SIG-M5 treated with dmso at 0.1 percent for 504 hours (cell line): Measurements from ENCODE around the gene SDS.

Experiments used
- DNase-seq: peaks from one replicate; lab custom pipeline; 2025; ENCODE audit not compliant: unreplicated experiment; lab: John Stamatoyannopoulos, UW

The SDS gene, protein sequence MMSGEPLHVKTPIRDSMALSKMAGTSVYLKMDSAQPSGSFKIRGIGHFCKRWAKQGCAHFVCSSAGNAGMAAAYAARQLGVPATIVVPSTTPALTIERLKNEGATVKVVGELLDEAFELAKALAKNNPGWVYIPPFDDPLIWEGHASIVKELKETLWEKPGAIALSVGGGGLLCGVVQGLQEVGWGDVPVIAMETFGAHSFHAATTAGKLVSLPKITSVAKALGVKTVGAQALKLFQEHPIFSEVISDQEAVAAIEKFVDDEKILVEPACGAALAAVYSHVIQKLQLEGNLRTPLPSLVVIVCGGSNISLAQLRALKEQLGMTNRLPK

DNA sequence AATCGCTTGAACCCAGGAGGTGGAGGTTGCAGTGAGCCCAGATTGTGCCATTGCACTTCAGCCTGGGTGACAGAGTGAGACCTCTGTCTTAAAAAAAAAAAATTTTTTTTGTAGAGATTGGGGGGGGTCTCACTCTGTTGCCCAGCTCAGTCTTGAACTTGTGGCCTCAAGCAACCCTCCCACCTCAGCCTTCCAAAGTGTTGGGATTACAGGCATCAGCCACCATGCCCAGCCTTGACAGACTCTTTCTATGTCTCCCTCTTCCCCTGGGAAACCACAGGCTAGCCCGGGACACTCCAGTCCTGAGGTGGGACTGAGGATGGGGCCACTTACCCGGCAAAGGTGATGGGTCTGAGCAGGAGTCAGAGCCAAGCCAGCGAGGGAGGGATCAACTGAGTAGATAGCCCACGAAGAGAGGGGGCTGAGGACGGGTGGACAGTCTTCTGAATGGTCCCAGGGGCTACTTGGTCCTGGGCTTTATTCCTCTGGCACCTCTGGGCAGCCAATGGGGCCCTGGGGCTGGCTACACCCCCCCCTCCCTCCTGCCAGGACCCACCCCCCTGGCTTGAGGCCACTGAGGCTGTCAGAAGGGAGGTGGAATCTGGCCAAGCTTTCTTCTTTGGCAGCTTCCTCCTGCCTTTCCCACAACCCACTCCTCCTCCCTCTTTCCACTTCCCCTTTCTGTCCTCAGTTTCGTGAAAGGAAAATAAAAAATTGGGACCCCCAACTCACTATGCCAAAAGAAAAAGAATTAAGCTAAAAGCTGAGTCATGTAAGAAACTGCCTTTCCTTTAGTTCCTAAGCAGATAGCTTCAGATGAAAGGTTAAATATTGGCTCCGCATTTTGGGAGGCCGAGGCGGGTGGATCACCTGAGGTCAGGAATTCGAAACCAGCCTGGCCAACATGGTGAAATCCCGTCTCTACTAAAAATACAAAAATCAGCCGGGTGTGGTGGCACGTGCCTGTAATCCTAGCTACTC is at the start of gene SDS:
Gene SDS, minus strand, starts transcription at position 453 of the 981 bp plus-strand sequence. CDS start 4,179 bp downstream, outside the sequence.
- peak; percentile 54 for DNase-seq

DNA sequence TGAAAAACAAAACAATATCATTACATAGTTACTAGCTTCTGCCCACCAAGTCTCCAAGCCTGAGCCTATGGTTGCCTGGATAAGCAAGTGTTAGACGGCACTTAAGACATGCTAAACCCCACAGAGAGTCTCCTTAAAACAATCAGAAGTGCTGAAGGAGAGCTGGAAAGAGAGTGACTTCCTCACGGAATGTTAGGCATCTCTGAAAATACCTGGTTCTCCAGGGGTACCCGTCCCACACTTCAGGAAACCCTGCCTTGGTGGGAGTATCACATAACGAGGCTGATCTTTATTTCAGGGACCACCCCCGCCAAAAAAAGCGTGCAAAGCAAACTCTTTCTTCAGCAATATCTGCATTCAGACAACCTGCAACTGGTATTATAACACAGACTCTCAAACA is 49.6 kb upstream of the SDS start:
- DNase-seq: no peak

DNA sequence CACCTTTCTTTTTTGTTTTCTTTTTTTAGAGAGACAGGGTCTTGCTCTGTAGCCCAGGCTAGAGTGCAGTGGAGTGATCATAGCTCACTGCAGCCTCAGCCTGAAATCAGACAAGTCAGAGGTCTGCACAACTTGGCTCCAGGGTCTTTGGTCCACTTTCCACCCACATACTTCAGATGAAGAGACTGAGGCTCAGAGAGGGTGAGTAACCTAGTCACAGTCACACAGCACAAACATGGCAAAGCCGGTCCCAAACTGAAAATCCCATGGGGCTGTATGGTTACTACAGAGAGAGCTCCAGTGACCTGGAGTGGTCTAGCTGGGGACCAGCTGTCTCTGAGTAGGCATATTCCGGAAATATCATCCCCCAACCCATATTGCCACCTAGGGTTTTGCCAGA is 48.8 kb upstream of the SDS start:
- DNase-seq: no peak

DNA sequence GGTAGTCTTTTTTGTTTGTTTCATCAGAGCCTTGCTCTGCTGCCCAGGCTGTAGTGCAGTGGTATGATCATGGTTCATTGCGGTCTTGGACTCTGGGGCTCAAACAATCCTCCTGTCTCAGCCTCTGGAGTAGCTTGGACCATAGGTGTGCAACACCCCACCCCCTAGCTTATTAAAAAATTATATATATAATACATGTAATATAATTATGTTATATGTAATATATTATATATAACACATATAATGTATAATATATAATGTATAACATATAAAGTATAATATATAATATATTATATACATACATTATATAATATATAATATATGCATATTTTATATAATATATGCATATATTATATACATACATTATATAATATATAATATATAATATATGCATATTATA is 46.2 kb upstream of the SDS start:
- no peak for DNase-seq

DNA sequence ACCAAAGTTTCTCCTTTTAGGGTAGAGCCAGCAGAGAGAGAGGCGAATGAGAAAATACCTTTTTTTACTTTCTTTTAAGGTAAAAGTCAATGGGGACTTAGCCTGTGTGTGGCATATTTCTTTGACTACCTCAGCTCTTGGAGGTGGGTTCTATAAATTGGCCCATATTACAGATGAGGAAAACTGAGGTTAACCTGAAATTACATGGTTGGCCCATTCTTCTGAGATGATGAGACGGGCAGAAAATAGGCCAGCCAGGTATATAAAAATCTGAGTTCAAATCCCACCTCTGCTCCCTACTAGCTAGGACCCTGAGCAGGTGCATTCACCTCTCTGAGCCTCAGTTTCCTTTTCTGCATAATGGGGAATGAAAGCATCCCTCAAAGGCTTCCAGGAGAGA is 45.6 kb upstream of the SDS start:
- DNase-seq: no peak

DNA sequence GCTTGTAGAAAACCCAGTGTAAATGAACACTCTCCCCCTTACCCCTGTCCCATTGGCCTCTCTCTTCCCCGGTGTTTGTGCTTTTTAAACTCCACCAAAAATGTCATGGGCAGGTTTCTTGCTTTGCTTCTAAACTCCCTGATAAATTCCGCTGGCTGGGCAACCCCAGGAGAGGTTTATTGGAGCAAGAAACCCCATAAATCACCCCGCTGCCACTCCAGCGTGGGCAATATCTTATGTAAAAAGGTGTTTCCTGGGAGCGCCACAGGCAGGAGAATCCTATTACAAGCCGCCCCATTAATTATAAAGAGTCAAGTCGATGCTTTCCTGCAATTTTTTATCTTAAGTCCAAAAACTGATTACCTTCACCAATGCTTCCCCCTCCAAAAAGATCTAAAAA is 45.2 kb upstream of the SDS start:
- DNase-seq: no peak

DNA sequence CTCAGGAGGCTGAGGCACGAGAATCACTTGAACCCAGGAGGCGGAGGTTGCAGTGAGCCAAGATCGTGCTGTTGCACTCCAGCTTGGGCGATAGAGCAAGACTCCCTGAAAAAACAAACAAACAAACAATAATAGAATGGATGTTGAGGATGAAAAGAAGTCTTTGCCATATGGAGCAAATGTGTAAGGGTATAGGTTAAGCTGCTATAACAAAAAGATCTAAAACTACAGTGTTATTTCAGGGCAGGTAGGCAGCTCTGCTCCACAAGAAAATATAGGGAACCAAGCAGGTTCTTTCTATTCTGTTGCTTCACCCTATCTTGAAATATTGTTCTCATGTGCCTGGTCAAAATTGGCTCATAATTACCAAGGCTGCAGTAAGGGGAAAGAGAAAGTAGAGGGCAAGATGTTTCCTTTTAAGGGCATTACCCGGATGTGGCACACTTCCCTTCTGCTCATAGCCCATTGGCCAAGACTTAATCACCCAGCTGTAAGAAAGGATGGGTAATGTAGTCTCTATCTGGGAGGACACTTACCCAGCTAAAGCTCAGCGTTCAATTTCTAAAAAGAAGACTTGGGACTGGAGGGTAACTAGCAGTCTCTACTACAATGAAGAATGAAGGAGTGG is 42.0 kb upstream of the SDS start:
- peak; percentile 85 for DNase-seq

DNA sequence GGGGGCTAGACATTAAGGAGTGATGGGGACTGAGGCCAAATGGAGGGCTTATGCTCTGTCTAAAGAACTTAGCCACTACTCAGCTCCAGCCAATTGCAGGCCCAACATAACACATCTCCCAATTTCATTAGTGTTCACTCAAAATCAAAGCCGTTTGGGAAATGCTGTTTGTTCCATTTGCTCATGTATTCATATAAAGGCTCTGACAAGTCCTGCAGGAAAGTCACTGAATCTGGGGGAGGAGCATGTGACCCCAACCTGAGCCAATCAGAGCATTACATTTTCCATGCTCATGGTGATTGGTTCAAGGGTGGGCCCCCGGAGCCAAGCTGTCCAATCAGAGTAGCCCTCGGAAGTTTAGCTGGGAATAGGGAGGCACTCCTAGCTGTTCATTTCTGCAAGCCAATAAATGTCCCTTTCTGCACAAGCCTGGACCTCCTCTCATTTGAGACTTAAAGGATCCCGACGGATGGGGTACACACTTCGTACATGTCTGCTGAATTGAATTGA is 39.4 kb upstream of the SDS start:
- no peak for DNase-seq

DNA sequence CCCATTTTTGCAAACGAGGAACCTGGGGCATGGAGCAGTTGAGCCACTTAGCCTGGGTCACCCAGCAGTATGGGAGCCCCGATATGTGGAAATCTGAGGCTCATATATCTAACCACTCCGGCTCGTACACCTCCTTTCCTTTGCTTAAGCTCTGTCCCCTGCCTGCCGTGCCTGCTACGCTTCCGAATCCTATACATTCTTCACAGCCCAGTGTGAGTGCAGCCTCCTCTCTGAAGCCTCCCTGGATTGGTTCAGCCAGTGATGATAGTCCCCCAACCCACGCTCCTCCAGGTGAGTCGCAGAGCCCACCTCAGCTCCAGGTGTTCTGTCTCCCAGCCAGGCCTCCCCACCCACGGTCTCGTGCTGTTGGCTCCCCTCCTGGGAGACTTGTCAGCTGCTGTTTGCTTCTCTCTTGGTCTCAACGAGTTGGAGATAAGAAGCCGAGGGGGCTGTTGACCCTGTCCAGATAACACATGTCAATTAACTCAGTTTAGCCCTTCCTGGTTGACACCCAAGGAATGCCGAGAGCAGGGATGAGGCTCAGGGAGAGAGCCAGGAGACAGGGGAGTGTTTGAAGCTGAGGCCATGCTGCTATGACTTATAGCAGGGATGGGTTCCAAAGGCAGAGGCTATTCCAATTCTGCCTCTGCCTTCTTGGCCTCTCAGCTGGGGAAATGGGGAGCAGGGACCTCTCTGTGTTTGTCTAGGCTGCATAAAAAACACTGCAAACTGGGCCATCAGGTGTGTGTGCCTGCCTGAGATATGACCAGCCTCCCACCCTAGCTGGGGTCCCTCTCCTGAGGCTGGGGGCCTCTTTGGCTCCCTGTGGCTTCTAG is 37.5 kb upstream of the SDS start:
- DNase-seq: no peak

DNA sequence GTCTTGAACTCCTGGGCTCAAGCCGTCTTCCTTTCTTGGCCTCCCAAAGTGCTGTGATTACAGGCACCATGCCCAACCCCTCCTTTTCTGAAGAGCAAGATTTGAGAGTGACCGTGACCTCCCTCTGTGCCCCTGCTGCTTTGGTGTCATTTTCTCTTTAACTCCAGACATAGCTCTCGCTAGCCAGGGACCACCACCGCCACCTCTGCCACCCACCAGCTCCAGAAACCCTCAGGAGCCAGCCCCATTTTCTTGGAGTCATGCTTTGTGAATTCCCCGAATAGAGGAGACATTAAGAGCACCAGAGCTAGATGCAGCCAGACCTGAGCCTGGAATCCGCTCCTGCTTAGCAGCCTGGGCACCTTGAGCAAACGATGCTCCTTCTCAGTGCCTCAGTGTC is 36.6 kb upstream of the SDS start:
- no peak for DNase-seq

DNA sequence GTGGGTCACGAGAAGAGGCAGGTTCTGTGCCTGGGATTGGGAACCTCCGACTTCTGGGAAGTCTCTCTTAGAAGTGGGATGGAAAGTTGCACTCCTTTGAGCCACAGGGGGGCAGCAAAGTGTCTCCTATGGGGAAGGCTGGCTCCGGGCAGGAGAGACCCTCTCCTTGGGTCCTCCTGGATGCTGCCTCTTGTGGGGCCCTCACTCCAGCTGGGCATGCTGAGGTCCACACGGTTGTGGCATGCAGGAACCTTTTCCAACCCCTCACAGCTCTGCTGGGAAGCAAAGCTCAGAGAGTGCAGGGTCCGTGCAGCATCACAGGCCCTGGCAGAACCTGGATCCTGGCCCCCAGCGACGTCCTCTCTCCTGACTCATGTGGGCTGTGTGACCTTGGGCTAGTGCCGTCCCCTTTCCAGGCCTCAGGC is 35.9 kb upstream of the SDS start:
- DNase-seq: no peak

DNA sequence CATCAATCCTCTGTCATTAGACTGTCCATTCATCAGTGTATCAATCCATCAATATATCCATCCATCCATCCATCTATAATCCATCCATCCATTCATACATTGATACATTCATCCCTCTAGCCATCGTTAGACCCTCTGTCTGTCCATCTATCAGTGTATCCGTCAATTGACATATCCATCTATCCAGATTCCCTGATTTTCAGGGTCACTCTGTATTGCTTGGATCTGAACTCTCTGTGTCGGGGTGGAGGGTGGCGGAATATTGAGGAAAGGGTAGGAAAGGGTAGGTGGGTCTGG is 35.6 kb upstream of the SDS start:
- DNase-seq: no peak

DNA sequence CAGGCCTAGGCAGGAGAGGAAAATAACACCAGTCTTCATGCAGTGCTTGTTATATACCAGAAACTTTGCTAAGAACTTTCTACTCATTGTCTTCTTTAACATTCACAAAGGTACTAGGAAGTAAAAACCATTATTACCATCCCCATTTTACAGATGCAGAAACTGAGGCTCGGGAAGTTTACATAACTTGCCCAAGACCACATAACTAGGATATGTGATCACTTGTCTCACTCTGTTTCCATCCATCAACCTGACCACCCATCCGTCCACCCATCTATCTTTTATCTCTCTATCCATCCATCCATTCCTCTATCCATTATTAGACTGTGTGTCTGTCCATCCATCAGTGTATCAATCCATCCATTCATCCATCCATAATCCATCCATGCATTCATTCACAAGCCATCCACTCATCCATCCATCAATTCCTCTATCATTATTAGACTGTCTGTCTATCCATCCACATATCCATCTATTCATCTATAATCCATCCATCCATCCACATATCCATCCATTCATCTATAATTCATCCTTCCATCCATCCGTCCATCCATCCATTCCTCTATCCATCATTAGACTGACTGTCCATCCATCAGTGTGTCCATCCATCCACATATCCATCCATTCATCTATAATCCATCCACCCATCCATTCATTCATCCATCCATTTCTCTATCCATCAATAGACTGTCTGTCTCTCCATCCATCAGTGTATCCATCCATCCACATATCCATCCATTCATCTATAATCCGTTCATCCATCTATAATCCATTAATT is 35.0 kb upstream of the SDS start:
- DNase-seq: no peak

DNA sequence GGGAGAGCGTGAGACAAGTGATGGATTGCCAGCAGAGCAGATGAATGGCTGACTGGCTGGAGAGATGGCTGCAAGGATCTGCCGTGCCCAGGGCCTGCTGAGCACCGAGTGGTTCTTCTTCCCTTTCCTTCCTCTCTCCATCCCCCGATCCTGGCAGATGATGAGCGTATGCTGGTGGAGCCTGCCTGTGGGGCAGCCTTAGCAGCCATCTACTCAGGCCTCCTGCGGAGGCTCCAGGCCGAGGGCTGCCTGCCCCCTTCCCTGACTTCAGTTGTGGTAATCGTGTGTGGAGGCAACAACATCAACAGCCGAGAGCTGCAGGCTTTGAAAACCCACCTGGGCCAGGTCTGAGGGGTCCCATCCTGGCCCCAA is 34.0 kb upstream of the SDS start:
- DNase-seq: no peak

DNA sequence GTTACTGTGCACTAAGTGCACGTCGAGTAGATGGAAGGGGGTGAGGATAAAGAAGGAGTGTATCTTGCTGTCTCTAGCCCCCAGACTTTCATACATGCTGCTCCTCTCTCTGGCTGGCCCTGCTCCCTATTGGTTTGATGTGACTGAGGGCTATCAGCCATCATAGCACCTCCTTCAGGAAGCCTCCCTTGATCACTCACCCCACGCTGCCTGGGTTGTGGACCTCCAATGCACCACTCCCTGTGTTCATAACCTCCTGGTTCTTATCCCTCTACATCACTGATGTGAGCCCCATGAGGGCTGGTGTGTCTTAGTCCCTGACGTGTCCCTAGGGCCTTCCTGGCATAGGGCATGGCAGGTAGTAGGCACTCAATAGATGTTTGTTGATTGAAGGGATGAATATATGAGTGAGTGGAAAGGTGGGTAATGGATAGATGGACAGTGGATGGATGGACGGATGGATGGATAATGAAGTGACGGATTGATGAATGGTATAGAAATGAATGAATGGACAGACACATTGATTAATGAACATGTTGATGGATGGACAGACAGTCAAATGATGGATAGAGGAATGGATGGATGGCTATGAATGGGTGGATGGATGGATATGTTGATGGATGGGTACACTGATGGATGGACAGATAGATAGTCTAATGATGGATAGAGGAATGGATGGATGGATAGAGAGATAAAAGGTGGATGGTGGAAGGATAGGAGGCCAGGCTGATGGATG is 33.5 kb upstream of the SDS start:
- no peak for DNase-seq

DNA sequence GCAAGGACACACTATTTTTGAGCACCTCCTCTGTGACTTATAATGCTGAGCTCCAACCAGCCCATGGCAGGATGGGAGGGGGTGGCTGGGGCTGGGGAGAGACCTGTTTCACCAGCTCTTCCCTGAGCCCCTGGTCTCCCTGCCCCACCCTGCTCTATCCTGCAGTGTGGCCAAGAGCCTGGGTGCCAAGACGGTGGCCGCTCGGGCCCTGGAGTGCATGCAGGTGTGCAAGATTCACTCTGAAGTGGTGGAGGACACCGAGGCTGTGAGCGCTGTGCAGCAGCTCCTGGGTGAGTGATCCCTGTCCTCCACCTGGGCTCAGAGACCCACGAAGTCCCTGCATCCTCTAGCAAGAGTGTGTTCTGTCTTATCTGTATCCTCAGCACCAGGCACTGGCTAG is 32.9 kb upstream of the SDS start:
- no peak for DNase-seq

DNA sequence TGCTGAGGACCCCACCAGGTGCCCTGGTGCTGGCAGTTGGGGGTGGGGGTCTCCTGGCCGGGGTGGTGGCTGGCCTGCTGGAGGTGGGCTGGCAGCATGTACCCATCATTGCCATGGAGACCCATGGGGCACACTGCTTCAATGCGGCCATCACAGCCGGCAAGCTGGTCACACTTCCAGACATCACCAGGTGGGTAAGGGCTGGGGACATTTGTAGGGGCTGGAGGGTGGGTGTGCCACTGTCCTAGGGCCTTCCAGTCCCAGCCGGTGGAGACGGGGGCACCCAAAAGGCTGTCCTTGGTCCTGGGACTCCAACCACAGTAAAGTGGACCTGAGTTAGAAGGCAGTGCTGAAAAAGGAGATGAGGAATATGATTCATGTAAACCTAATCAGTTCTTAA is 31.7 kb upstream of the SDS start:
- DNase-seq: no peak

DNA sequence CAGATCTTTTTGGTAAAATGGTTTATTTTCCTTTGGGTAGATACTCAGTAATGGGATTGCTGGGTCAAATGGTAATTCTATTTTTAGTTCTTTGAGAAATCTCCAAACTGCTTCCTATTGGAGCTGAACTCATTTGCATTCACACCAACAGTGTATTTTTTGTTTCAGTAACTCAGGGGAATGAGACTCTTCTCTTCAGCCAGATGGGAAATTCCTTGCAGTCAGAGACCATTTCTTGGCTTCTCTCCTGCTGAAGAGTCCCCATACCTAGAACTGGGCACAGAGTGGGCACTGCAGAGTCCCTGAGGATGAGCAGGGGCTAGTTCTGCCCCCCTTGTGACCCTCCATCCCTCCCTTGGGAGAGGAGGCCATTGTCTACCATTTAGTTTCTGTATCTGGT is 29.3 kb upstream of the SDS start:
- DNase-seq: no peak

DNA sequence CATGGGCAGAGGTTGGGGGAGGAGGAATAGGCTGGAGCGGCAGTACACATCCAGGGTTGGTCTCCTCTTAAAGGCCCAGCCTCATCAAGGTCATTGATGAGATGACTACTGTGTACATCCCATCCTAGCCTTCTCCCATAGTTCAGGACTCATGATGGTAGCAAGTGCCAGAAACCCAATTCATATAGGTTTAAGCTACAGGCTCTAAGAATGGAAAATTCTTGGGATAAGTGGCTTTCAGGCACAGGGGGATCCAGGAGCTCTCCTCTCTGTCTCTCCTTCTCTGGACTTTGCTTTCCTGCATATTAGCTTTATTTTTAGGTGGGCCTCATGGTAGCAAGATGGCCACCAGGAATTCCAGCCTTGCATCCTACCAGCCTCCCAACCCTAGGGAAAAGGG is 24.8 kb upstream of the SDS start:
- no peak for DNase-seq
